Activated T-helper 2 cell treated with anti-CD3 and anti-CD28 coated beads, Interferon-gamma antibody, Interleukin-2, Interleukin-4, amounts not matched to agents 10 μg/mL and 5 μg/mL and 100 μg/mL, durations not matched to agents 14 hours and 24 hours and 36 hours (primary cell): ENCODE results near the gene ENSA. TPM values are rescaled to one million over a fixed set of nuclear protein-coding genes. Genes with fewer than 3 reads are reported as not detected.
A peak's percentile ranks its signal among the peaks of the same experiment; 100 is the strongest.
"Not testable (repeated sequence)": the region's sequence is repeated elsewhere in the genome, so short reads cannot be mapped to it uniquely, and the experiment has no call there.

Source experiments
- DNase-seq: peaks from one replicate; pipeline ENCODE4 v3.0.0; 2021; ENCODE audit warnings: low spot score
- H3K27ac Mint-ChIP-seq: one replicate; pipeline ENCODE4 v1.8.0; 2021; ENCODE audit warnings: mixed read lengths
- H3K27me3 Mint-ChIP-seq: one replicate; pipeline ENCODE4 v1.8.0; 2021; ENCODE audit warnings: low read depth, mixed read lengths
- H3K36me3 Mint-ChIP-seq: one replicate; pipeline ENCODE4 v1.8.0; 2021; ENCODE audit warnings: low read depth, mixed read lengths
- H3K4me1 Mint-ChIP-seq: one replicate; pipeline ENCODE4 v1.8.0; 2021; ENCODE audit warnings: low read depth, mixed read lengths
- H3K4me3 Mint-ChIP-seq: one replicate; pipeline ENCODE4 v1.8.0; 2021; ENCODE audit warnings: low read depth, mild to moderate bottlenecking, moderate library complexity, mixed read lengths
- H3K9me3 Mint-ChIP-seq: one replicate; pipeline ENCODE4 v1.8.0; 2021; ENCODE audit warnings: mixed read lengths
- intact Hi-C: fragments of 100-400 bp; cut with micrococcal nuclease; formaldehyde crosslinking; loops from one replicate; pipeline ENCODE4 v1.15.1; 2023
- total RNA-seq: library from RNA; stranded (reverse); gene quantifications from 2 replicates; pipeline ENCODE4 v1.2.3, GENCODE V29; 2022

The ENSA gene
- total RNA-seq, 1 donor from 2014 or later, result 253 TPM

GRCh38 chr1:150575518-150576366 is 53.7 kb downstream of the ENSA start:
- H3K27me3 Mint-ChIP-seq, result no peaks in the 10 kb centered on the region
- peak overlapping the region; percentile 91 for H3K27ac Mint-ChIP-seq
- H3K36me3 Mint-ChIP-seq, result peaks cover 85% of the 10 kb centered on the region
- no peak for DNase-seq
- peak overlapping the region; percentile 98 for H3K4me3 Mint-ChIP-seq
- H3K9me3 Mint-ChIP-seq, result no peaks in the 10 kb centered on the region
- peaks cover 44% of the 10 kb centered on the region for H3K4me1 Mint-ChIP-seq
- intact Hi-C loops, result no loop called here

GRCh38 chr1:150575072-150575489 is 54.3 kb downstream of the ENSA start:
- Mint-ChIP-seq H3K4me1 (peaks cover 46% of the 10 kb centered on the region), H3K27ac (peak overlapping the region; percentile 91), H3K4me3 (peak overlapping the region; percentile 98), H3K27me3 (no peaks in the 10 kb centered on the region), H3K9me3 (no peaks in the 10 kb centered on the region), H3K36me3 (peaks cover 92% of the 10 kb centered on the region)
- no peak for DNase-seq
- intact Hi-C loops, result no loop called here

- intact Hi-C loops, result no loop called here
- H3K4me1 Mint-ChIP-seq, result peaks cover 52% of the 10 kb centered on the region
Measured at GRCh38 chr1:150574260-150575071, 54.9 kb downstream of the ENSA start.

GRCh38 chr1:150573648-150574071 is 55.8 kb downstream of the ENSA start:
- intact Hi-C loops, DNase-seq, H3K27me3 Mint-ChIP-seq, H3K9me3 Mint-ChIP-seq: not testable (repeated sequence)
- Mint-ChIP-seq H3K4me1 (peaks cover 60% of the 10 kb centered on the region), H3K4me3 (peak overlapping the region; percentile 98), H3K27ac (peak overlapping the region; percentile 75), H3K36me3 (peaks cover 96% of the 10 kb centered on the region)

More at GRCh38 chr1:150574260-150575071, 54.9 kb downstream of the ENSA start:
- peak overlapping the region; percentile 98 for H3K4me3 Mint-ChIP-seq
- H3K9me3 Mint-ChIP-seq, result no peaks in the 10 kb centered on the region
- peak overlapping the region; percentile 91 for H3K27ac Mint-ChIP-seq
- H3K36me3 Mint-ChIP-seq, result peaks cover 97% of the 10 kb centered on the region
- H3K27me3 Mint-ChIP-seq, result no peaks in the 10 kb centered on the region
- DNase-seq, result no peak

GRCh38 chr1:150572918-150573647 is 56.3 kb downstream of the ENSA start:
- intact Hi-C loops, result no loop called here
- no peak for DNase-seq
- peaks cover 66% of the 10 kb centered on the region for H3K4me1 Mint-ChIP-seq

More at GRCh38 chr1:150572918-150573647, 56.3 kb downstream of the ENSA start:
- H3K9me3 Mint-ChIP-seq, result no peaks in the 10 kb centered on the region
- H3K27ac Mint-ChIP-seq, result peak overlapping the region; percentile 75
- no peaks in the 10 kb centered on the region for H3K27me3 Mint-ChIP-seq
- peak overlapping the region; percentile 98 for H3K4me3 Mint-ChIP-seq
- H3K36me3 Mint-ChIP-seq, result peaks cover 93% of the 10 kb centered on the region

Other genes starting within 250 kb of the ENSA start
- gene TARS2, start 142.2 kb downstream of the ENSA start, total RNA-seq, result 66.2 and 69.8 TPM in 2 replicates
- gene ECM1, start 121.5 kb downstream of the ENSA start, total RNA-seq, result 1.6 and 1.8 TPM in 2 replicates
- 0.37 and 1.9 TPM in 2 replicates for gene FALEC, start 113.9 kb downstream of the ENSA start, total RNA-seq
- gene ADAMTSL4, start 80.2 kb downstream of the ENSA start, total RNA-seq, result 2.7 and 2.9 TPM in 2 replicates
- gene MCL1, start 50.0 kb downstream of the ENSA start, total RNA-seq, result 217 and 221 TPM in 2 replicates
- 21.3 and 22.4 TPM in 2 replicates for gene GOLPH3L, start 67.5 kb upstream of the ENSA start, total RNA-seq
- 0.27 TPM in 1 of 2 replicates, not detected in the other for gene HORMAD1, start 91.3 kb upstream of the ENSA start, total RNA-seq
- gene CTSS, start 136.2 kb upstream of the ENSA start, total RNA-seq, result 42.0 and 42.1 TPM in 2 replicates
- 2.8 and 3.6 TPM in 2 replicates for gene CTSK, start 178.6 kb upstream of the ENSA start, total RNA-seq
- 38.5 and 40.4 TPM in 2 replicates for gene ARNT, start 247.0 kb upstream of the ENSA start, total RNA-seq